Colon (tissue), 2 donors: ENCODE results near the gene TPD52L1.
"Not testable (repeated sequence)": the region's sequence is repeated elsewhere in the genome, so short reads cannot be mapped to it uniquely, and the experiment has no call there.

Experiments
- FAIRE-seq: peaks from 2 replicates; lab custom pipeline; 2012; peaks lifted over from hg19 to GRCh38; lab: Jason Lieb, UNC
- donor health status: control.
- donor health status: control.

The TPD52L1 gene

DNA sequence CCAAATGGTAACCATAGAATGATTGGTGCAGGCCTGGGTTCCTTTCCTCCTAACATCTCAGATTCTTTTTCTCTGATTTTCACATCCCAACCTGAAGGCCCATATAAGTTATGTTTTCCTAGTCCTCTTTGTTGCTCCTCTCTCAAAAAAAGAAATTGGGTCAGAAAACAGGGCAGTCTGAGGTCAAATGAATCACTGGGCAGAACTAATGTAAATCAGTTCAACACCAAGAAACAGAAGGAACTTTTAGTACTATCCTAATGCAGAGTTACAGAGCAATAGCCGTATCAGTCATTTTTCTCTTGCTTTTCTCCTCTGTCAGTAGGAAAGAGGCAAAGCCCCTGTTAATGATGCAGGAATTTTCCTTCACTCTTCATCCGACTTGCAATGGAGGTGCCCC is 11.0 kb upstream of the TPD52L1 start:
- no peak for FAIRE-seq

DNA sequence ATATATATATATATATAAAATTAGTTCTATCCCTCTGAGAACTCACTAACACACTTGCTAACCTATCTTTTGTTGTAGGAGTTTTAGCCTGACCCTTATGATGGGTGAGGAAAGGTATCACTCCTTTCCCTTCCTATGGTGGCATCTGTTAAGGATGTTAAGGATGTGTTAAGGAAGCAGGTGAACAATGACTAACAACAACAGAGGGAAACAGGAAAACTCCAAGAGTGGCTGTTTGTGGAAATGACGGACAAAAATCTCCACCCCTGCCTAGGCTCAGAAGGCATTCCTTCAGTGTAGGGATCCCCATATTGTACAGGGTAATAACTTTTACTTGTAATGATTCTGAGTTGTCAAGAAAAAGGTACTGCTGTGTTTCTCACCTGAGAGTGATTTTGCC is 8.8 kb upstream of the TPD52L1 start:
- FAIRE-seq: no peak

DNA sequence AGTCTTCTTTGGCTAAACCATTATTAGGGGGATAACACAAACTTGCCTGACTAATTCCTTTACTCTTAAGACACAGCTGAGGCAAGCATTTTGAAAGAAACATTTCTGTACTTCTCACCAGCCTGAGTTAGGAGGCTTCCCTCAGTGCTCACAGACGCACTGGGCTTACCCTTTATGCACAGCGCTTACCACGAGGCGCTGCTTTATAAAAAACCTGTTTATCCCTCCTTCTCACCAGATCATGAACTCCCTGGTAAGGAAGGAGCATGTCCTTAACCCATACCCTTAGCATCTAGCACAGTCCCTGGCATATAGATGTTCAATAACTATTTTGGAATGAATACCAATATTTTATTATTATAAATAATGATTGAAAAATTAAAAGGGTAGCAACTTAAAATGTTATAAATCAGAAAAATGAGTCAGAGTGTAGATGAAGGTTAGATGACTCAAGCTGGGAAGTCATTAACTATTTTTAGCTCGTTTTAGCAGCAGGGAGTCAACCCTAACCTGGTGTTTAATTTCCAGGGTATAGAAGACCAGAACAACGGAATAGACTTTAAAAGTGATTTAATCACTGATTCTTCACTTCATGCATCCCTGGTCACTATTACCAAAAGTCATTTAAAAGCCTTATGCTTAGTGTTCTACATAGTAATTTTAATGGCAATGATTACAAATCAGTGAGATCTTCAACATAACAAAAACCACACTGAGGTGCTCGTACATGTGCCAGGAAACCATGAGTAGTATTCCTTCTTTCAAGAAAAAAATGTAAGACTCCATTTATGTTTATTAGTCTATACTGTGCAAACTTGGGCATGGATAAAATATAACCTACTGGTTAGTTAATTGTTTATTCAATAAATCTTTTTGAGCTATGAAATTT is 4.1 kb upstream of the TPD52L1 start:
- no peak for FAIRE-seq

DNA sequence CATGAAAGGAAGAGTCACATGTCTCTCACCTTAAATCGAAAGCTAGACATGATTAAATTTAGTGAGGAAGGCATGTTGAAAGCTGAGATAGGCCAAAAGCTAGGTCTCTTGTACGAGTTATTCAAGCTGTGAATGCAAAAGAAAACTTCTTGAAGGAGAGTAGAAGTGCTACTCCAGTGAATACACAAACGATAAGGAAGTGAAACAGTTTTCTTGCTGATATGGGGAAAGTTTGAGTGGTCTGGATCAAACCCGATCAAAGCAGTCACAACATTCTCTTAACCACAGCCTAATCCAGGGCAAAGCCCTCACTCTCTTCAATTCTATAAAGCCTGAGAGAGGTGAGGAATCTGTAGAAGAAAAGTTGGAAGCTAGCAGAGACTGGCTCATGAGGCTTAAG is 1.9 kb upstream of the TPD52L1 start:
- no peak for FAIRE-seq

DNA sequence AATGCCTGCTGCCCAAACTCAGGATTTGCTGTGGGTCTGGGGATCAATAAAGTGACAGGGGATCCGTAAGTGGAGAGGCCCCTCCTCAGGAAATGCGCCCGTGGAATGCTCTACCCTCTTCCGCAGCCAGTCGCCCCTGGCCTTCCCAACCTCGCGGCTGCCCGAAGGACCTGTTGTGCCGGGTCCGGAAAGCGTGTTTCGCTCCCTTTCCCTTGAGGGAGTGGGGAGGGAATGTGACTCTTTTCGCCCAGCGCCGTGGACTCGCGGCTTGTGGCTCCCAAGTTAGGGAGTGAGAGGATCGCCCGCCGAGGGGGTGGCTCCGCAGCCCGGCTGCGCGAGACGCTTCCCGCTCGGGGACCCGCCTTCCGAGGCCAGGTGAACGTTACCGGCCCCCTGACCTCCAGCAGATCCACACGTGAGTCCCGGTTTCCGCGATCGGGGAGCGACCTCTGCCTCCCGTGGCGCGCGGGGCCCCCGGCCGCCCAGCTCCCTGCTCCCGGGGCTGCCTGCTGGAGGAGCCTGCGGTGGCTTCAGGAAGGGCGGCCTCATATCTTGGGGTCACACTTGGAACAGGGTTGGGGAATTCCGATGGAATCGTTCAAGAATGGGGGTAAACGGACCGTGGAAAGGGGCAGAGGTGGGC is 666 bp downstream of the TPD52L1 start:
- FAIRE-seq: no peak

DNA sequence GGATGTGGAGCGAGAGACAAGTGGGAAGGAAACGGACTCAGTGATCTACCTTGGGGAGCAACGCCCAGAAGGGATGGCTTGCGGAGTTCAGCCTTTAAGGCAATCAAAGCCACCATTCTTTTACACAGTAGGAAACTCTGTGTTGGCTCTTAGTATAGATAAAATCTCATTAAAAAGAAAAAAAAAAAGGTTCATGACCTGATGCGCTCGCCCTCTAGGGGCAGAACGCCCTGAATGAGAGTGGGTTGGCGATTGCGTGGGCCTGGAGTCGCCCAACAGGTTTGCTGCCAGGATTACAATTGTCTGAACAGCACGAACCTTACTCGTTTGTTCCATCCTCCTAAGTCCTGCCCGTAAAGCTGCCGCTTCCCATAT is 1.2 kb downstream of the TPD52L1 start:
- no peak for FAIRE-seq

DNA sequence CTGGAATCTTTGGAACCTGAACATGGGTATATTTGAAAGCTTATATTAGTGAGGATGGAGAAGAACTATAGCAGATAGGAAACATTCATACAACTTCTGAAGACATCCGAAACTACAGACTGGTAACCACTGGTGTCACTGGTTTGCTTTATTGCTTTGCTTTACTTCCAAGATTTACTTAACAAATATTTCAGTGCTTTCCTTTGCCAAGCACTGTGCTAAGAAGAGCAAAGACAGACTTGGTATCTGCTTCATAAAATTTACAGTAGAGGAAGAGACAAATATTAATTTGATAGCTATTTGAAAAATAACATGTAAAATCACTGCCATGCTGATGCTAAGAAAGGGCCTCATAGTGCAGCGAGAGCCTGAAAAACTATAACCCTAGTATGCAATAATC is 1.8 kb downstream of the TPD52L1 start:
- no peak for FAIRE-seq

DNA sequence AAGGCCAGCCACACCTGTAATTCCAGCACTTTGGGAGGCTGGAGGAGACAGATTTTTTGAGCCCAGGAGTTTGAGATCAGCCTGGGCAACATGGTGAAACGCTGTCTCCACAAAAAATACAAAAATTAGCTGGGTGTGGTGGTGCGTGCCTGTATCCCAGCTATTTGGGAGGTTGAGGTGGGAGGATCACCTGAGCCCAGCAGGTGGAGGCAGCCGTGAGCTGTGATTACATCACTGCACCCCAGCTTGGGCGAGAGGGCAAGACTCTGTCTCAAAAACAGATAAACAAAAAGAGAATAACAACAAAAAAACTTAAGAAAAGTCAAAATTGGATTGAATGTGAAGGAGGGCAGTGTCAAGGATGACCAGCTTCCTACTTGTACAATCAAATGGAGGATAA is 2.9 kb downstream of the TPD52L1 start:
- FAIRE-seq: no peak

DNA sequence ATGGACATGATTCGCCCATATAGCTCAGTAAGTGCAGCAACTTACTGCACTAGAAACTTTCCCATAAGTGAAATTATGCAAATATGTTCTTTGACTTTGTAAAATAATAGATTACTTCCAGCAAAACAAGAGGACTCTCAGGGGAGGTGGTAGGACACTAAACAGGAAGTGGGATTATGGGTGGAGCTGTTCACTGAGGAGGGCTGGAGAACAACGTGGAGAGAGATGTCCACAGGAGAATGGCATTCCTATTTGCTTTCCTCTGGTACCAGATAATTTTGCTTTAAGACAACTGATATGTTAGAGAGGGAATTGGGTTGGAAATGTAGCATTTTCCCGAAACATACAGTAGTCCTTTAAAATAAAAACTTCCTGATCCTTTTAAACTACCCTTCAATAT is 3.7 kb downstream of the TPD52L1 start:
- FAIRE-seq: no peak

DNA sequence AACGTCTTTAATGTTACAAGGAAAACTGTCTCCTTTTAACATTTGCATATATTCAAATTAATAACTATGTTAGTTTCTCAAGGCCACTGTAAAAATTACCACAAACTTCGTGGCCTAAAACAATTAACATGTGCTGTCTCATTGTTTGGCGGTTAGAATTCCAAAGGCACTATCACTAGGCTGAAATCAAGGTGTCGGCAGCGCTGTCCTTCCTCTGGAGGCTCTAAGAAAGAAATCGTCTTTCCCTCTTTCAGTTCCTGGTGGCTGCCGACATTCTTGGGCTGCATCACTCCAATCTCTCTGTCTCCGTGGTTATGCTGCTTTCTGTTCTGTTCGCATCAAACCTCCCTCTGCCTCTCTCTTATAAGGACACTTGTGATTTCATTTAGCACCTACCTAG is 4.2 kb downstream of the TPD52L1 start:
- FAIRE-seq: no peak

DNA sequence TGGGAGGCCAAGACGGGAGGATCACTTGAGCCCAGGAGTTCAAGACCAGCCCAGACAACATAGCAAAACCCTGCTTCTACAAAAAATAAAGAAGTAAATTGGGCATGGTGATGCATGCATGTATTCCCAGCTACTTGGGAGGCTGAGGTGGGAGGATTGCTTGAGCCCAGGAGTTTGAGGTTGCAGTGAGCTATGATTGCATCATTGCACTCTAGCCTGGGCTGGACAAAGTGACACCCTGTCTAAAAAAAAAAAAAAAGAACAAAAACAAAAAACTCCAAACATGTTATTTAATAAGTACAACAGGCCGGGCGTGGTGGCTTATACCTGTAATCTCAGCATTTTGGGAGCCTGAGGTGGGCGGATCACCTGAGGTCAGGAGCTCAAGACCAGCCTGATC is 9.8 kb downstream of the TPD52L1 start:
- FAIRE-seq: not testable (repeated sequence)

DNA sequence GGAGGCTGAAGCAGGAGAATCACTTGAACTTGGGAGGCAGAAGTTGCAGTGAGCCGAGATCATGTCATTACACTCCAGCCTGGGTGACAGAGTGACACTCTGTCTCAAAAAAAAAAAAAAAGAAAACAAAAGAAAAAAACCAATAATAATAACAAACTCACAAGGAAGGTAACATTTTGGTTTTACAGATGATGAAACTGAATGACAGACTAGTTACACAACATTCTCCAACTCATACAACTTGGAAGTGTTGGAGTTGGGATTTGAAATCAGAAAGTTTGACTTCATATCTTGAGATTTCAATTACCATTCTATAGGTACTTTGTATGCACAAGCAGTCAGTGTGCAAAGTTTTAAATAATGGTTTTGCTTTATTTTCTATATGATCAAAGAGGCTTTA is 10.2 kb downstream of the TPD52L1 start:
- FAIRE-seq: no peak

DNA sequence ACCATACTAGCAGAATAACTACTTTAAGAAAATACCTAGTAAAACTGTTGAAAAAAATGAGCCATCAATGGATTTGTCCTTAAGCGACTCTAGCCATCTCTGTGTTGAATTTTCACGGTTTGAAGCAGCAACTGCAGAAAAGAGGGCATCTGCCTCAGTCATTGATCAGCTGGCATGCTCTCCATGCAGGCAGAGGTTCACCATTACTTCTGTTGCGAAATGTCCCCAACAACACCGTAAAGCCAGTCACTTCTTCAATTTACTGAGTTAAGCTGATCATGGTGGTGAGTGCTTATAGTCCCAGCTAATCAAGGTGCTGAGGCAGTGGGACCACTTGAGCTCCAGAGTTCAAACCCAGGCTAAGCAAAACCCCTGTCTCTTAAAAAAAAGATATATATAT is 11.1 kb downstream of the TPD52L1 start:
- FAIRE-seq: no peak

DNA sequence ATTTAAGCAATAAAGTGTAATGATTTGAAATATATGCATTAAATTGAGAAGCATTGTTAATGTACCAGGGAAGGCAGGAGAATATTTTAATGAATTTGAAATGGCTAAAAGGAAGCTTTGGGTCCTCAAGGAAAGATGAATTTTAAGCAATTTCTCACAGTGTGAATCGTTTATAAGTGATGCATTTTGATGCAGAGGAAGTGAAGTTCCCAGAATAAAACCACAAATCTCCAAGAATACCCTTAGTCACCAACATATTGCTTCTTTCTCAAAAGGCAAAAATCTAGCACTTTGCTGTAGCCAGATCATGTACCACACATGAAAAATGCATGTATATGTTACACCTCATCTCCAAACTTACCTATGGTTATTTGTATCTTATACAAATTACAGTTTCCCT is 11.7 kb downstream of the TPD52L1 start:
- FAIRE-seq: no peak

DNA sequence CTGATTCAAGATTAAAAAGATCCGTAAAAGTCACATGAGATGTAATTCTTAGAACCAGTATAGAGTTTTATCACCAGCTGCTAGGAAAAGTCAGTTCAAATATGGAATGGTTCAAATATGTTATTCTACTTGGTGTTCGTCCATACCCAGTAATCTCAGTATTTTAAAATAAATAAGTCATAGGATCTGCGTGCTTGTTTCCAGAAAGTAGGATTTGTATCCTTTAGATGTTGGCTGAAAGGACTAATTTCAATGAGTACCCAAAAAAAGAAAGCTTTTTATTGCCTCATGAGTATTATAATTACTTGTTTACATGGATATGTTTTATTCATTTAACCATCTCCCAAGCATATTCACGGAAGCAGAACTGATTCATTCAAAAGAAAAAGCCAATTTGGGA is 12.2 kb downstream of the TPD52L1 start:
- no peak for FAIRE-seq

DNA sequence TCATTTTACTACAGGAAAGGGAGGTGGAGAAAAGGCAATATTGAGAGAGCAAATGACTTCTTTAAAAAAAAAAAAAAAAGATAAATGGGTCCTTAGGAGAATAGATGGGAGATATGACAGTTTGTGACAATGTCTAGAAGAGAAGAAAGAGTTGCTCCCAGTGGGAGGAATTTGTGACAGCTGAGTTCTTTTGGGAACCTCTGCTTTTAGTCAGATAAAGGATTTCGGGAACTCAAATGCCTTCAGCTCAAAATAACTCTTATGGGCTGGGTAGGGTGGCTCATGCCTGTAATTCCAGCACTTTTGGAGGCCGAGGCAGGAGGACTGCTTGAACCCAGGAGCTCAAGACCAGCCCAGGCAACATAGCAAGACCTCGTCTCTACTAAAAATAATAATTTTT is 13.1 kb downstream of the TPD52L1 start:
- FAIRE-seq: no peak

DNA sequence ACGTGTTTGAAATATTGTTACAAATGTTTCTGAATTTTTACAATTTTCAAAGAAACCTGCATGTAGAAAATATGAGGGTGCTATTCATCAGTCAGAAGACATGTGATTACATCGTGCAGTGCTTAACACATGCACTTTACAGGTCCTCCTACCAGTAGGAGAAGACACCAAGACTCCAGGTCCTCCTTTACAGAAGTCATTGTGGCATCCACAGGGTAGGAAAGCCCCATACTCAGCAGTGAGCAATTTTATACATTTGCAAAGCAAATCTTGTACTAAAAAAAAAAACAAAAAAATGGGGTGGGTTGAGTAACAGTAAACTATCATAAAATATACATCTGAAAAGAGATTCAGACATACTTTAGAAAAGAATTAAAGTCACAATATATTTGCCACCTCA is 14.0 kb downstream of the TPD52L1 start:
- FAIRE-seq: no peak

DNA sequence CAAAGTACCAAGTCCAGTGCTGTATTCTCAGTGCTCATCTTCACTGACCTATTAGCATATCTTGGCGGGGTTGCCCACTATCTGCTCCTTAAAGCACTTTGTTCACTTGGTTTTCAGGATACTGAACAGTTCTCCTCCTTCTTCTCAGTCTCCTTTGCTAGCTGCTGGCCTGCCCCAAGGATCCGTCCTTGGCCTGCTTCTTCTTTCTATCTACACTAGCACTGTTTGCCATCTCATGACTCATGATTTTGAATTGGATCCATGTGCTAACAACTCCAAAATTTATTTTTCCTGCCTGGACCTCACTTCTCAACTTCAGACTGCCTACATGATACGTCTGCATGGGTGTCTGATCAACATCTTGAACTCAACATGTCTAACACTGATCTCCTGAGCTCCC is 15.5 kb downstream of the TPD52L1 start:
- FAIRE-seq: no peak

DNA sequence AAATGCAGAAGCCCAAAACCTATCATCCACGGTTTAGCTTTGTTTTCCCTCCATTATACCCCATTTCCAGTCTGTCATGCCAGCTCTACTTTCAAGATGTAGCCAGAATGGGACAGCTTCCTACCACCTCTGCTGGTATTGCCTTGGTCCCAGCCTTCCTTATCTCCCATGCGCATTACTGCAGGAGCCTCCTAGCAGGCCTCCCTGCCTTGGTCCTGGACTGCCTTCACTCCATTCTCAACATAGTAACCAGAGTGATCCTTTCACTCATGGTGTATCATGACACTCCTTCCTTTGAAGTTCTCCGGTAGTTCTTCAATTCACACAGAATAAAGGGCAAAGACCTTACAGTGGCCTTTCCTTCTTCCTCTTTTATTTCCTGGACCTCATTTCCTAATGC is 15.9 kb downstream of the TPD52L1 start:
- no peak for FAIRE-seq

DNA sequence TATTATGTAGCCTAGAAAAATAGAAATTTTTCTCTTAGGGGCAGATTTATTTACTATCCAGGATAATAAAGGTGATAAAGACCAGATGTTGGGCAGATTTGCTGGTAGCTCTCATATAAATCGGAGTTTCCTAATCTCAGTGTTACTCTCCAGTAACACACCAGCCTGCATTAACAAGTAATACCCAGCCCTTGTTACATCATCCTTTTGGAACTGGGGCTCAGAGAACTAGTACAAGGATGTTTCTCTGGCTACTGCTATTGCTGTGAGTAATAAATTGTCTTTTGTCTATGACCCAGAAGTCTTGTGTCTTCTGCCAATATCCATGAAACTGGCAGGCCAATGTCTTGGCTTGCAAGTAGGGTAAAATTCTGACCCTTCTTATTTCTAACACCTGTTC is 16.8 kb downstream of the TPD52L1 start:
- FAIRE-seq: no peak

DNA sequence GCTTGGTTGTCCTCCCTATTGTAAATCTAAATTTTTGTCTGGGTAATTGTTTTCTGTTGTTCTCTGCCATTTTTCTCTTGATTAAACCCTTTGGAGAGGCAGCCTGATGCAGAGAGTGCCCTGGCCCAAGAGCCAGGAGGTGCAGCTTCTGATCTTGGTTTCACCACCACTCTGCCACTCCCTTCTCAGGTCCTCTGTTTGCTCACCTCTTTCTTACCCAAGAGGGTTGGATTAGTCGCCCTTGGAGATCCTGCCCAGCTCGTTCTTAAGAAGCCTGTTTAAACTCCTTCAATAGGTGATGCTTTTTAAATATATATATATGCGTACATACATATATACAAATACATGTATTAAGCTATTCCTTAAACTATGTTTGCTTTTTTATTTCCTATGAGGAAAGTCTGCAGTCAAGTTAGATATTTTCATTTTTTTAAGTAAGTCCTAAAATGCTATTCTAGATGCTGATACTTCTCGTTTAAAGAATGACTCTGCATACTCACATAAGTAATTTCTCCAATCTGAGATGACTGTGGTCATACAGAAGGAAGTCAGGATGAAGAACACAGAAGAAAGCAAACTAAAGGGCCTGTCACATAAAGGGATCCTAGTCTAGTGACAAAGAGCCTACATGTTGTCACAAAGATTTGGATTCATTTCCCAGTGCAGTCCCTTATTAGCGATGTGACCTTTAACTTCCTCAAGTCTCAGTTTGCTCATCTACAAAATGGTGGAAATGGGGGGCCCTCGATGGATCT is 19.9 kb downstream of the TPD52L1 start:
- FAIRE-seq: no peak

DNA sequence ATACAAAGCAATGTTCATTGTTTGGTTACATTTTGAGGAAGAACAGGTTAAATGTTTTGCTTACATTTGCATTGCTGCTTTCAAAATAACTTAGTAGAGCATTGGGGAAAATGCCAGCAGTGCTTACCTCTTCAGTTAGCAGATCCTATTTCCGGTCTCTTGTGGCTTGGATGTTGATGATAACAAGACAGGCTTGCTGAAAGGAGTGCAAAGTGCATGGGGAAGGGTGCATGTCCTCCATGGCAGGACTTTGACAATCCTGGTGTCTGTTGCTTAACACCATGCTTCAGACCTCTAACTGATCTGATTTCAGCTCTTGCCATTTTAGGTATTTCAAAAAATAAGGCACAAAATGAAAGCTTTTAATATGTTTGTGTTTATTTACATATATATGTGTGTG is 21.1 kb downstream of the TPD52L1 start:
- FAIRE-seq: no peak

DNA sequence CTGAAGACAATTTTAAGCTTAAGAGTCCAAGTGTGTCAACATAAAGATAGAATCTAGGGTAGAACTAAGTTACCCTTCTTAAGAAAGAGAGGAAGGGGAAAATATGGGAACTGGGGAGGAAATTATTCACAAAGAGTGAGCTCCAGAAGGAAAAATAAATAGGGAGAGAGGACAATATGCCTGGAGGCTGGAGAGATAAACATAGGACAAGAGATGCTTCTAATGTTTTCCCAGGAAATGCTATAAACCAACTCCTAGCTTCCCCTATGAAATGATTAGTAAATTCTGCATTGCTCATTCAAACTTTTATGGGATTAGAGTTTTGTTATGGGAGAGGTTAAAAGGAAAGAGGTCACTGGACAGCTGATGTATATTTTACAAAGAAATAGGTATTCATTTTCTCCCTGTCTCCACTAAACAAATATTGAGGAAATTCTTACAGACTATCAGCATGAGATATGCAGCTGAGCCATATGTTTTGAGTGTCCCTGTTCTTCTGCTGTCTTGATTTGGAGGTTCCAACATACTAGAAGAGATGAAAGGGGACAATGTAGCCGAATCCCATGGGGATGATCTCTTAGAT is 22.0 kb downstream of the TPD52L1 start:
- FAIRE-seq: no peak
